ENCODE data around the gene GJC1.

GJC1 gene

DNA sequence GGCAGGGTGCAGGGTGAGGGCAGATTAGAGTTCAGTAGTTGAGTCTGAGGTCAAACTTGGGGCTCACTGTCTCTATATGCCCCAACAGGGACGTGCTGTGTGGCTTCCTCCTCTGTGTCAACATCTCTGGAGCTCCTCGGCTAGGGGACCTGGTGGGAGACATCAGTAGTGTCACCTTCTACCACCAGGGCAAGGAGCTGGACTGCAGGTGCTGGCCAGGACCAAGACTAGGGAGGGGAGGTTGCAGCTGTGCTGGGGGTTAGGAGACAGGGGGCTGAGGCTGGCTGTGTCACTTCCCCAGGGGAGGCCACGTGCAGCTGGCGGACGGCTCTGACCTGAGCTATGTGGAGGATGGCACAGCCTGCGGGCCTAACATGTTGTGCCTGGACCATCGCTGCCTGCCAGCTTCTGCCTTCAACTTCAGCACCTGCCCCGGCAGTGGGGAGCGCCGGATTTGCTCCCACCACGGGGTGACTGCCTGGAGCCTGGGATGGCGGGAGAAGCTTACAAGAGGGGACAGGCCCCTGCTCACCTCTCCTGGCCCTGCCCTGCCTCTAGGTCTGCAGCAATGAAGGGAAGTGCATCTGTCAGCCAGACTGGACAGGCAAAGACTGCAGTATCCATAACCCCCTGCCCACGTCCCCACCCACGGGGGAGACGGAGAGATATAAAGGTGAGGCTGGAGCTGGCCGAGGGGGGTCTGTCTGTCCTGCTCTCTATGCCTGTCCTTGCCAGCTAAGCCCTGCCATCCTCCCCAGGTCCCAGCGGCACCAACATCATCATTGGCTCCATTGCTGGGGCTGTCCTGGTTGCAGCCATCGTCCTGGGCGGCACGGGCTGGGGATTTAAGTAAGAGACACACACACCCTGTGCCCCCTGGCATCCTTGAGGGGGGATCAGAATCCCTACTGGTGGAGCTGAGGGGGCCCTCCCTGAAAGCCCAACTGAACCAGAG, 52.4 kb downstream of the GJC1 start:
- Histone ChIP-seq H3K4me3 (ENCODE audit: low read depth, low read length) (no peak overlapping the region), H3K4me2 (ENCODE audit: low read length) (no peak overlapping the region), H3K14ac (ENCODE audit: low read length) (no peak overlapping the region), H2BK5ac (ENCODE audit: low read depth, low read length, poor library complexity) (no peak overlapping the region), H2AK5ac (ENCODE audit: low read length) (no peak overlapping the region), H2BK12ac (ENCODE audit: low read length) (no peak overlapping the region), H2BK120ac (ENCODE audit: insufficient read depth, low read length, poor library complexity) (no peak overlapping the region), H3K27me3 (ENCODE audit: insufficient read depth, low read length) (peaks cover 2% of the 10 kb centered on the region), H4K8ac (ENCODE audit: low read depth, low read length) (no peak overlapping the region), H3K79me2 (ENCODE audit: control insufficient read depth, insufficient read depth, low read length, poor library complexity) (no peaks in the 10 kb centered on the region), H3K9ac (ENCODE audit: low read length) (no peak overlapping the region), H3K36me3 (ENCODE audit: control insufficient read depth in 1 of 2, insufficient read depth in 2 of 2, low read length in 2 of 2) (no peaks in the 10 kb centered on the region), H3K9me3 (ENCODE audit: insufficient read depth, low read depth, low read length) (no peaks in the 10 kb centered on the region), H4K12ac (ENCODE audit: low read depth, low read length) (no peak overlapping the region), H3K27ac (ENCODE audit: low read depth, low read length) (no peak overlapping the region), H2AFZ (ENCODE audit: insufficient read depth, low read length, poor library complexity) (no peak overlapping the region), H3K18ac (ENCODE audit: low read length) (no peak overlapping the region), H3K23ac (ENCODE audit: low read length) (no peak overlapping the region), H3K4ac (ENCODE audit: low read depth, low read length) (no peak overlapping the region), H4K91ac (ENCODE audit: low read depth, low read length) (no peak overlapping the region), H3K4me1 (ENCODE audit: control insufficient read depth in 1 of 2, insufficient read depth in 2 of 2, low read length in 2 of 2) (peaks cover 4 to 11% of the 10 kb centered on the region in 2 experiments), H3K79me1 (ENCODE audit: low read length) (no peaks in the 10 kb centered on the region)
- no peak for DNase-seq
- WGBS (ENCODE audit: extremely low coverage, insufficient coverage, insufficient read length): no CpG with 5 or more reads among the region's 20 CpGs

DNA sequence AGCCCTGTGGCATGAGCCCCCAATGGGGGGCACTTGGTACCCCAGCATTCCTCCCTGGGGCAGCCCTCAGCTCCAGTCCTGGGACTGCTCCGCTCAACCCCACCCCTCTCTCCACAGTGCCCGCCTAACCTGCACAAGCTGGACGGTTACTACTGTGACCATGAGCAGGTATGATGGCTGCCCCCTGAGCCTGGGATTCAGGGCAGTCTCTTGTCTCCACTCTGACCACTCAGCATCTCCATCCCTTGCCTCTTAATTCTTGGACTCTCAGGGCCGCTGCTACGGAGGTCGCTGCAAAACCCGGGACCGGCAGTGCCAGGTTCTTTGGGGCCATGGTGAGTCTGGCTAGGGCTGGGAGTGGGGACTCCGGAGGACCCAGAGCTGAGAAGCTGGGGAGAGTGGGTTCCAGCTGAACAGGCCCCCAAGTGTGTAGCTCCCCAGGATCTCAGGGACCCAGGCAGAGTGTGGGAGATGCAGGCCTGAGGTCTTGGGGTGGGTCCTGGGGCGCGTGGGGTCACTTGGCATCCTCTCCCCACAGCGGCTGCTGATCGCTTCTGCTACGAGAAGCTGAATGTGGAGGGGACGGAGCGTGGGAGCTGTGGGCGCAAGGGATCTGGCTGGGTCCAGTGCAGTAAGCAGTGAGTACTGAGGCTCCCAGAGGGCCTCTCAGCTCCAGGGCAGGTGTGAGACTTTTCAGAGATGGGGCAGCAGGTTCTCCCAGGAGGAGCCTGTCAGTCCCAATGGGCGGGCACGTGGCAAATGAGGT, 53.3 kb downstream of the GJC1 start:
- no peak for DNase-seq
- Histone ChIP-seq H3K23ac (ENCODE audit: low read length) (no peak overlapping the region), H3K27me3 (ENCODE audit: insufficient read depth, low read length) (peaks cover 2% of the 10 kb centered on the region), H4K8ac (ENCODE audit: low read depth, low read length) (no peak overlapping the region), H3K4ac (ENCODE audit: low read depth, low read length) (no peak overlapping the region), H2BK12ac (ENCODE audit: low read length) (no peak overlapping the region), H3K18ac (ENCODE audit: low read length) (no peak overlapping the region), H2AK5ac (ENCODE audit: low read length) (no peak overlapping the region), H3K4me1 (ENCODE audit: control insufficient read depth in 1 of 2, insufficient read depth in 2 of 2, low read length in 2 of 2) (peaks cover 4 to 11% of the 10 kb centered on the region in 2 experiments), H3K14ac (ENCODE audit: low read length) (no peak overlapping the region), H4K12ac (ENCODE audit: low read depth, low read length) (no peak overlapping the region), H2BK120ac (ENCODE audit: insufficient read depth, low read length, poor library complexity) (no peak overlapping the region), H3K9ac (ENCODE audit: low read length) (no peak overlapping the region), H3K9me3 (ENCODE audit: insufficient read depth, low read depth, low read length) (no peaks in the 10 kb centered on the region), H3K4me2 (ENCODE audit: low read length) (peak overlapping the region; percentile 93), H2BK5ac (ENCODE audit: low read depth, low read length, poor library complexity) (no peak overlapping the region), H3K4me3 (ENCODE audit: low read depth, low read length) (no peak overlapping the region), H3K36me3 (ENCODE audit: control insufficient read depth in 1 of 2, insufficient read depth in 2 of 2, low read length in 2 of 2) (no peaks in the 10 kb centered on the region), H4K91ac (ENCODE audit: low read depth, low read length) (no peak overlapping the region), H3K27ac (ENCODE audit: low read depth, low read length) (no peak overlapping the region), H3K79me2 (ENCODE audit: control insufficient read depth, insufficient read depth, low read length, poor library complexity) (no peaks in the 10 kb centered on the region), H2AFZ (ENCODE audit: insufficient read depth, low read length, poor library complexity) (no peak overlapping the region), H3K79me1 (ENCODE audit: low read length) (no peaks in the 10 kb centered on the region)
- no CpG with 5 or more reads among the region's 19 CpGs for WGBS (ENCODE audit: extremely low coverage, insufficient coverage, insufficient read length)

DNA sequence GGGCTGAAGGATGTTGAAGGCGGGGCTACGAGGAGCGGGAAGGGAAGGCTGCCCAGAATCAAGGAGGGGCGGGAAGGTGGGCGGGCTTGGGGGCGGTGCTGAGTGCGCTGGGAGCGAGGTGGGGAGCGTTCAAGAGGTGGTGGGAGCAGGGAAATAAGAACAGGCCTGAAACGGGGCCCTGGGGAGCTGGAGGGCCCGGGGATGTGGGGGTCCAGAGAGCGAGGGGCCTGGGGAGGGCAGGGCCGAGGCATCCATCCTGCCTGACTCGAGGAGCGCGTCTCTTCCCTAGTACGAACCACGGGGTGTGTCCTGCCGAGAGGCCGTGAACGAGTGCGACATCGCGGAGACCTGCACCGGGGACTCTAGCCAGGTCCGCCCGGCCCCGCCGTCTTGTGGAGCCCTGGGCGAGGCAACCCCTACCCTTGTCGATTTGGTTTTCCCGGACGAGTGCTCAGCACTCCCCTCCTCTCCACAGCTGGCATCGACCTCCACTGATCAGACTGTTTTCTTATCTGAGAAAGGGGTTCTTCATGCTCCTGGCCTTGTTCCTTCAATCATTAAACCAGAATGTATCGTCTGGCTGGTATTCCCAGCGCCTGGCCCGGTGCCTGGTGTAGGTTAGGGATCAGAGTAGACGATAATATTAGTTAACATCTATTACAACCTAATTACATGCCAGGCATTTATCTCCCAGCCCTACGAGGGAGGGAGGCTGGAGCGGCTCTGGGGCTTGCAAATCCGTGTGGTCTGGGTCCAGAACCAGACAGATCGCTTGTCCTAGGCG, 54.1 kb downstream of the GJC1 start:
- no peak overlapping the region for H3K27ac ChIP-seq (ENCODE audit: low read depth, low read length)
- H4K91ac ChIP-seq (ENCODE audit: low read depth, low read length): no peak overlapping the region
- no peak overlapping the region for H3K18ac ChIP-seq (ENCODE audit: low read length)
- H4K12ac ChIP-seq (ENCODE audit: low read depth, low read length): no peak overlapping the region
- WGBS (ENCODE audit: extremely low coverage, insufficient coverage, insufficient read length): no CpG with 5 or more reads among the region's 43 CpGs
- no peaks in the 10 kb centered on the region for H3K79me2 ChIP-seq (ENCODE audit: control insufficient read depth, insufficient read depth, low read length, poor library complexity)
- H2AK5ac ChIP-seq (ENCODE audit: low read length): no peak overlapping the region
- H2BK5ac ChIP-seq (ENCODE audit: low read depth, low read length, poor library complexity): no peak overlapping the region
- peak overlapping the region; percentile 93 for H3K4me2 ChIP-seq (ENCODE audit: low read length)
- peak overlapping the region; percentile 15 for H3K9ac ChIP-seq (ENCODE audit: low read length)
- H3K4ac ChIP-seq (ENCODE audit: low read depth, low read length): no peak overlapping the region
- no peak overlapping the region for H4K8ac ChIP-seq (ENCODE audit: low read depth, low read length)
- no peak overlapping the region for H2BK12ac ChIP-seq (ENCODE audit: low read length)
- no peak for DNase-seq
- no peak overlapping the region for H3K23ac ChIP-seq (ENCODE audit: low read length)
- no peaks in the 10 kb centered on the region for H3K36me3 ChIP-seq (ENCODE audit: control insufficient read depth in 1 of 2, insufficient read depth in 2 of 2, low read length in 2 of 2)
- H3K14ac ChIP-seq (ENCODE audit: low read length): no peak overlapping the region
- H2BK120ac ChIP-seq (ENCODE audit: insufficient read depth, low read length, poor library complexity): no peak overlapping the region
- peak overlapping the region; percentile 32 for H2AFZ ChIP-seq (ENCODE audit: insufficient read depth, low read length, poor library complexity)
- H3K4me3 ChIP-seq (ENCODE audit: low read depth, low read length): peak overlapping the region; percentile 67
- H3K4me1 ChIP-seq (ENCODE audit: control insufficient read depth in 1 of 2, insufficient read depth in 2 of 2, low read length in 2 of 2): peaks cover 4 to 11% of the 10 kb centered on the region in 2 experiments
- no peaks in the 10 kb centered on the region for H3K9me3 ChIP-seq (ENCODE audit: insufficient read depth, low read depth, low read length)
- H3K27me3 ChIP-seq (ENCODE audit: insufficient read depth, low read length): peaks cover 2% of the 10 kb centered on the region
- no peaks in the 10 kb centered on the region for H3K79me1 ChIP-seq (ENCODE audit: low read length)

DNA sequence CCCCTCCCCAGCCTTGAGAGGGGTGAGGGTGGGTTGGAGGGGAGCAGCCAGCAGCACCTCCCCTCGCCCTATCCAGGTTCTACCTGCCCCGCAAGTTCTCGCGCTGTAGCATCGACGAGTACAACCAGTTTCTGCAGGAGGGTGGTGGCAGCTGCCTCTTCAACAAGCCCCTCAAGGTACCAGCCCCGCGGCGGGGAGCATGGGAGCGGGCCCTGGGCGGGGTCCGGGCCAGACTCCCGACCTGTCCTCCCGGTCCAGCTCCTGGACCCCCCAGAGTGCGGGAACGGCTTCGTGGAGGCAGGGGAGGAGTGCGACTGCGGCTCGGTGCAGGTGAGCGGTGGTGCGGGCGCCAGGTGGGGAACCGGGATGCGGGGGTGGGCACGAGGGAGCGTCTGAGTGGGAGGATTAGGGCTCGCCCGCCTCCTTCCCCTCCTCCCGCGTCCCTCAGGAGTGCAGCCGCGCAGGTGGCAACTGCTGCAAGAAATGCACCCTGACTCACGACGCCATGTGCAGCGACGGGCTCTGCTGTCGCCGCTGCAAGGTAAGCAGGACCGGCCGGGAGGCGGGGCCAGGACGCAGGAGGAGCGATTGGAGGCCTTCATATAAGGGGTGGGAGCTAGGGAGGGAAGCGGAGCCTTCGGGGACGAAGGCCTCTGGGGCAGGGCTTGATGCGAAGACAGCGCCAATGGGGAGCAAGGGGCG, 54.8 kb downstream of the GJC1 start:
- Histone ChIP-seq H3K18ac (ENCODE audit: low read length) (no peak overlapping the region), H3K4ac (ENCODE audit: low read depth, low read length) (no peak overlapping the region), H3K23ac (ENCODE audit: low read length) (no peak overlapping the region), H4K91ac (ENCODE audit: low read depth, low read length) (no peak overlapping the region), H2BK120ac (ENCODE audit: insufficient read depth, low read length, poor library complexity) (no peak overlapping the region), H3K4me2 (ENCODE audit: low read length) (peak overlapping the region; percentile 93), H3K36me3 (ENCODE audit: control insufficient read depth in 1 of 2, insufficient read depth in 2 of 2, low read length in 2 of 2) (no peaks in the 10 kb centered on the region), H3K4me3 (ENCODE audit: low read depth, low read length) (peak overlapping the region; percentile 72), H2BK5ac (ENCODE audit: low read depth, low read length, poor library complexity) (no peak overlapping the region), H3K9ac (ENCODE audit: low read length) (no peak overlapping the region), H4K8ac (ENCODE audit: low read depth, low read length) (no peak overlapping the region), H2AFZ (ENCODE audit: insufficient read depth, low read length, poor library complexity) (peak overlapping the region; percentile 53), H3K14ac (ENCODE audit: low read length) (no peak overlapping the region), H3K27me3 (ENCODE audit: insufficient read depth, low read length) (peaks cover 2% of the 10 kb centered on the region), H2BK12ac (ENCODE audit: low read length) (no peak overlapping the region), H3K4me1 (ENCODE audit: control insufficient read depth in 1 of 2, insufficient read depth in 2 of 2, low read length in 2 of 2) (peaks cover 4 to 11% of the 10 kb centered on the region in 2 experiments), H3K79me1 (ENCODE audit: low read length) (no peaks in the 10 kb centered on the region), H3K9me3 (ENCODE audit: insufficient read depth, low read depth, low read length) (no peaks in the 10 kb centered on the region), H3K79me2 (ENCODE audit: control insufficient read depth, insufficient read depth, low read length, poor library complexity) (no peaks in the 10 kb centered on the region), H2AK5ac (ENCODE audit: low read length) (no peak overlapping the region), H3K27ac (ENCODE audit: low read depth, low read length) (no peak overlapping the region), H4K12ac (ENCODE audit: low read depth, low read length) (no peak overlapping the region)
- WGBS (ENCODE audit: extremely low coverage, insufficient coverage, insufficient read length): no CpG with 5 or more reads among the region's 50 CpGs
- DNase-seq: peak; percentile 99
